B cell (primary cell): ENCODE results near the gene SFT2D2. TPM values are rescaled to one million over a fixed set of nuclear protein-coding genes. Genes with fewer than 3 reads are reported as not detected.

Source experiments
- ATAC-seq: fragments of 200-7000 bp; cut with Tn5 transposase; one replicate; pipeline ENCODE4 v1.10.0; 2021; ENCODE audit warnings: low read depth, mild to moderate bottlenecking, moderate number of reproducible peaks, moderate library complexity
- CTCF ChIA-PET: fragments of 350-600 bp; sonication (Branson Sonifier 250); formaldehyde crosslinking; loops from one replicate; lab custom pipeline; 2021; ENCODE audit warnings: antibody characterized with exemption, inconsistent platforms; lab: Charles Lee
- POLR2A ChIA-PET: fragments of 350-600 bp; sonication (Branson Sonifier 250); formaldehyde crosslinking; loops from one replicate; lab custom pipeline; 2021; ENCODE audit warnings: antibody characterized with exemption; lab: Charles Lee
- DNase-seq: peaks from one replicate; pipeline ENCODE4 v3.0.0; 2013
- H2AFZ ChIP-seq: 2 replicates; pipeline ENCODE4 v1.6.1; 2012; ENCODE audit warnings: mild to moderate bottlenecking, low read depth, low read length; ENCODE audit not compliant: insufficient read depth, poor library complexity, severe bottlenecking
- H3K27ac ChIP-seq, 2 donors: 1 replicate in 1 of 2; 2 replicates in 1 of 2; pipeline ENCODE4 v1.5.1; 2012 to 2013; ENCODE audit warnings: low read length in 2 of 2, mild to moderate bottlenecking in 2 of 2, moderate library complexity in 1 of 2
- H3K27me3 ChIP-seq, 4 experiments: fragments of 200-600 bp in 1 of 4; sonication (generic) in 1 of 4; replicated peaks in 1 of 4; 1 replicate in 2 of 4; 2 replicates in 2 of 4; pipeline versions ENCODE4 v1.6.1 to v1.7.0; 2013 to 2016; ENCODE audit warnings: low read length in 3 of 4, mild to moderate bottlenecking in 2 of 4, mixed read lengths in 1 of 4, moderate library complexity in 1 of 4; ENCODE audit not compliant: insufficient read depth in 4 of 4, control insufficient read depth in 3 of 4; ENCODE audit errors: control extremely low read depth in 1 of 4
- H3K36me3 ChIP-seq, 2 experiments: replicated peaks in 1 of 2; 1 replicate in 1 of 2; 2 replicates in 1 of 2; pipeline versions ENCODE4 v1.6.1 to v1.7.1; 2013; ENCODE audit warnings: low read length in 1 of 2; ENCODE audit not compliant: insufficient read depth in 2 of 2, control insufficient read depth in 1 of 2; ENCODE audit errors: control extremely low read depth in 1 of 2, extremely low read depth in 1 of 2
- H3K4me1 ChIP-seq, 2 donors: fragments of 200-600 bp in 1 of 2; sonication (generic) in 1 of 2; 1 replicate in 1 of 2; 2 replicates in 1 of 2; pipeline versions ENCODE4 v1.5.1 to v1.6.1; 2013 to 2017; ENCODE audit warnings: low read length in 2 of 2; ENCODE audit not compliant: control insufficient read depth in 2 of 2, insufficient read depth in 2 of 2
- H3K4me2 ChIP-seq: replicated peaks from 2 replicates; pipeline ENCODE3; 2012; ENCODE audit warnings: mild to moderate bottlenecking, low read depth, low read length; ENCODE audit not compliant: poor library complexity, severe bottlenecking
- H3K4me3 ChIP-seq, 5 experiments: fragments of 200-600 bp in 1 of 5; sonication (generic) in 1 of 5; 1 replicate in 3 of 5; 2 replicates in 2 of 5; pipeline versions ENCODE4 v1.5.1 to v1.7.0; 2011 to 2016; ENCODE audit warnings: low read length in 4 of 5, mild to moderate bottlenecking in 4 of 5, low read depth in 2 of 5, control low read depth in 1 of 5, moderate library complexity in 1 of 5; ENCODE audit not compliant: insufficient read depth in 1 of 5; ENCODE audit errors: control extremely low read depth in 1 of 5, extremely low read depth in 1 of 5
- H3K79me2 ChIP-seq: fragments of 200-600 bp; sonication (generic); one replicate; pipeline ENCODE4 v1.6.0; 2016; ENCODE audit warnings: low read length; ENCODE audit not compliant: control insufficient read depth, insufficient read depth
- H3K9ac ChIP-seq: fragments of 200-600 bp; sonication (generic); 2 replicates; pipeline ENCODE4 v1.6.1; 2017; ENCODE audit warnings: mild to moderate bottlenecking, low read length, moderate library complexity
- H3K9me3 ChIP-seq, 3 donors: one replicate each; pipeline versions ENCODE4 v1.6.1 to v1.7.1; 2013; ENCODE audit warnings: low read length in 2 of 3; ENCODE audit not compliant: control insufficient read depth in 2 of 3, insufficient read depth in 1 of 3; ENCODE audit errors: control extremely low read depth in 1 of 3
- H4K20me1 ChIP-seq: 2 replicates; pipeline ENCODE4 v1.6.0; 2012; ENCODE audit warnings: mild to moderate bottlenecking, low read length; ENCODE audit not compliant: insufficient read depth, control insufficient read depth, poor library complexity, severe bottlenecking
- H3K27ac Mint-ChIP-seq: one replicate; pipeline ENCODE4 v1.8.0; 2021; ENCODE audit warnings: mixed read lengths
- H3K27me3 Mint-ChIP-seq: one replicate; pipeline ENCODE4 v1.8.0; 2021; ENCODE audit warnings: mixed read lengths
- H3K4me1 Mint-ChIP-seq: one replicate; pipeline ENCODE4 v1.8.0; 2021; ENCODE audit warnings: mixed read lengths
- H3K4me3 Mint-ChIP-seq: one replicate; pipeline ENCODE4 v1.8.0; 2021; ENCODE audit warnings: mixed read lengths
- H3K9me3 Mint-ChIP-seq: one replicate; pipeline ENCODE4 v1.8.0; 2022; ENCODE audit warnings: mixed read lengths; ENCODE audit not compliant: insufficient read depth
- EZH2 ChIP-seq: IDR thresholded peaks from 2 replicates; pipeline ENCODE4 v1.6.1; 2012; ENCODE audit warnings: borderline replicate concordance, low read depth, mild to moderate bottlenecking, moderate library complexity, low read length; ENCODE audit not compliant: insufficient read depth, poor library complexity, severe bottlenecking
- WGBS: methylation state at CpG from one replicate; pipeline ENCODE4 v1.1.5; 2013; ENCODE audit warnings: missing lambda C conversion rate; ENCODE audit not compliant: insufficient coverage; 5-methylcytosine and 5-hydroxymethylcytosine counted together
- intact Hi-C: fragments of 100-400 bp; cut with micrococcal nuclease; formaldehyde crosslinking; loops from one replicate; pipeline ENCODE4 v1.10.0; 2022
- polyA plus RNA-seq: library from polyadenylated mRNA; depleted of rRNA; stranded (reverse); fragments of >200 nt; gene quantifications from 2 replicates; pipeline ENCODE4 v1.2.3, GENCODE V29; 2012
- total RNA-seq, 2 donors: library from RNA; stranded (reverse); fragments of 120-200 nt in 1 of 2; gene quantifications; 1 replicate in 1 of 2; 2 replicates in 1 of 2; pipeline versions ENCODE4 v1.2.3 to v1.2.4, GENCODE V29; 2013 to 2022
- TF ChIP-seq, protein P1 (sequence below): fragments of 200-600 bp; IDR thresholded peaks from one replicate; pipeline ENCODE4 v1.8.0; 2022; ENCODE audit warnings: antibody characterized with exemption, mild to moderate bottlenecking

The SFT2D2 gene
- total and polyA plus RNA-seq, 2 donors (not counting 1 experiment from before 2014, with no cell fraction given), result 13.0 to 68.3 TPM

- H3K4me3 ChIP-seq, result no peak overlapping the region
- H3K79me2 ChIP-seq, result peaks cover 9% of the 10 kb centered on the region
- H3K9me3 ChIP-seq, result no peaks in the 10 kb centered on the region
- no peak for ATAC-seq
- H3K9ac ChIP-seq, result no peak overlapping the region
- H3K27me3 Mint-ChIP-seq, result peaks cover 2% of the 10 kb centered on the region
- peaks cover 10 to 13% of the 10 kb centered on the region in 2 donors for H3K4me1 ChIP-seq
- no peaks in the 10 kb centered on the region for H3K36me3 ChIP-seq
- no peaks in the 10 kb centered on the region for H3K9me3 Mint-ChIP-seq
- intact Hi-C loops, result no loop called here
- H3K27me3 ChIP-seq, result peaks cover 0 to 3% (median 0%) of the 10 kb centered on the region in 4 experiments
- H4K20me1 ChIP-seq, result peaks cover 3% of the 10 kb centered on the region
- H2AFZ ChIP-seq, result no peak overlapping the region
- ChIA-PET POLR2A (no interaction called here), CTCF (no interaction called here)
- H3K4me1 Mint-ChIP-seq, result peaks cover 13% of the 10 kb centered on the region
- no peak for DNase-seq
- TF ChIP-seq, protein P1, sequence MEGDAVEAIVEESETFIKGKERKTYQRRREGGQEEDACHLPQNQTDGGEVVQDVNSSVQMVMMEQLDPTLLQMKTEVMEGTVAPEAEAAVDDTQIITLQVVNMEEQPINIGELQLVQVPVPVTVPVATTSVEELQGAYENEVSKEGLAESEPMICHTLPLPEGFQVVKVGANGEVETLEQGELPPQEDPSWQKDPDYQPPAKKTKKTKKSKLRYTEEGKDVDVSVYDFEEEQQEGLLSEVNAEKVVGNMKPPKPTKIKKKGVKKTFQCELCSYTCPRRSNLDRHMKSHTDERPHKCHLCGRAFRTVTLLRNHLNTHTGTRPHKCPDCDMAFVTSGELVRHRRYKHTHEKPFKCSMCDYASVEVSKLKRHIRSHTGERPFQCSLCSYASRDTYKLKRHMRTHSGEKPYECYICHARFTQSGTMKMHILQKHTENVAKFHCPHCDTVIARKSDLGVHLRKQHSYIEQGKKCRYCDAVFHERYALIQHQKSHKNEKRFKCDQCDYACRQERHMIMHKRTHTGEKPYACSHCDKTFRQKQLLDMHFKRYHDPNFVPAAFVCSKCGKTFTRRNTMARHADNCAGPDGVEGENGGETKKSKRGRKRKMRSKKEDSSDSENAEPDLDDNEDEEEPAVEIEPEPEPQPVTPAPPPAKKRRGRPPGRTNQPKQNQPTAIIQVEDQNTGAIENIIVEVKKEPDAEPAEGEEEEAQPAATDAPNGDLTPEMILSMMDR, result no peak
- TF ChIP-seq EZH2, result no peak
- 93% methylated on average over 2 of the region's 2 CpGs for WGBS
- no peak overlapping the region for H3K4me2 ChIP-seq
- no peak overlapping the region for H3K27ac ChIP-seq
- no peak overlapping the region for H3K27ac Mint-ChIP-seq
- H3K4me3 Mint-ChIP-seq, result no peak overlapping the region
Measured at GRCh38 chr1:168221275-168221674, 4.5 kb upstream of the SFT2D2 start.

DNA sequence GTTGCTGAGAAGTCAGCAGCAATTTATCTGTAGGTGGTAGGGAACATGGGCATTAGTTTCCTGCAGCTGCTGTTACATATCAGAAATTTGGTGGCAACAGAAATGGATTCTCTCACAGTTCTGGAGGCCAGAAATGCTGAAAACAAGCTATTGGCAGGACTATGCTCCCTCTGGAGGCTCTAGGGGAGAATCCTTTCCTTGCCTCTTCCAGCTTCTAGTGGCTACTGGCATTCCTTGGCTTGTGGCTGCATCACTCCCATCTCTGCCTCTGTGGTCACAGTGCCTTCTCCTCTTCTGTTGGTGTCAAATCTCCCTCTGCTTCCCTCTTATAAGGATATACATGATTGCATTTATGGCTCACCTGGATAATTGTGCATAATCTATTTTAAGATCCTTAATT, 2.5 kb upstream of the SFT2D2 start:
- Histone ChIP-seq H3K27me3 (peaks cover 0 to 3% (median 0%) of the 10 kb centered on the region in 4 experiments), H3K4me3 (no peak overlapping the region), H3K79me2 (peaks cover 26% of the 10 kb centered on the region), H4K20me1 (peaks cover 16% of the 10 kb centered on the region), H3K9ac (no peak overlapping the region), H3K9me3 (no peaks in the 10 kb centered on the region), H3K4me2 (no peak overlapping the region), H3K36me3 (no peaks in the 10 kb centered on the region), H3K27ac (no peak overlapping the region), H2AFZ (no peak overlapping the region), H3K4me1 (peaks cover 21 to 23% of the 10 kb centered on the region in 2 donors)
- intact Hi-C loops, result no loop called here
- Mint-ChIP-seq H3K27me3 (peaks cover 2% of the 10 kb centered on the region), H3K4me1 (peaks cover 29% of the 10 kb centered on the region), H3K9me3 (no peaks in the 10 kb centered on the region), H3K4me3 (no peak overlapping the region), H3K27ac (no peak overlapping the region)
- CTCF ChIA-PET, result interaction anchor here (0.6 kb wide), 1 partner anchor 41 kb away, joined by 4 read pairs; no protein-coding TSS in a partner anchor
- DNase-seq (no peak), ATAC-seq (no peak)
- POLR2A ChIA-PET, result no interaction called here
- no peak for TF ChIP-seq EZH2
- TF ChIP-seq, protein P1, result no peak
